ENCODE measurements around the gene PRF1.
"Not testable (repeated sequence)": the region's sequence is repeated elsewhere in the genome, so short reads cannot be mapped to it uniquely, and the experiment has no call there.

The PRF1 gene

GRCh38 chr10:70585578-70586169 lies 16.9 kb downstream of the PRF1 start:
- H3K4me3 ChIP-seq (ENCODE audit: low read length), result no peak overlapping the region
- no peak for DNase-seq (ENCODE audit: low read depth)
- no peak for TF ChIP-seq CTCF (IDR thresholded peaks at IDR 0.05; ENCODE audit: insufficient read depth, low read depth, low read length, missing control alignments)

- H3K4me3 ChIP-seq (ENCODE audit: low read length), result no peak overlapping the region
- DNase-seq (ENCODE audit: low read depth), result no peak
- no peak for TF ChIP-seq CTCF (IDR thresholded peaks at IDR 0.05; ENCODE audit: insufficient read depth, low read depth, low read length, missing control alignments)
These were observed 17.5 kb downstream of the PRF1 start for GRCh38 chr10:70584909-70585544.

- TF ChIP-seq CTCF (IDR thresholded peaks at IDR 0.05; ENCODE audit: insufficient read depth, low read depth, low read length, missing control alignments), result no peak
- H3K4me3 ChIP-seq (ENCODE audit: low read length), result no peak overlapping the region
- no peak for DNase-seq (ENCODE audit: low read depth)
These were observed 18.2 kb downstream of the PRF1 start for GRCh38 chr10:70584366-70584765.

- H3K4me3 ChIP-seq (ENCODE audit: low read length), result no peak overlapping the region
- TF ChIP-seq CTCF (IDR thresholded peaks at IDR 0.05; ENCODE audit: insufficient read depth, low read depth, low read length, missing control alignments), result no peak
- no peak for DNase-seq (ENCODE audit: low read depth)
These were observed 18.9 kb downstream of the PRF1 start for GRCh38 chr10:70583669-70584037.

- no peak for TF ChIP-seq CTCF (IDR thresholded peaks at IDR 0.05; ENCODE audit: insufficient read depth, low read depth, low read length, missing control alignments)
- DNase-seq (ENCODE audit: low read depth), result no peak
- no peak overlapping the region for H3K4me3 ChIP-seq (ENCODE audit: low read length)
These were observed 19.5 kb downstream of the PRF1 start for GRCh38 chr10:70582793-70583668.

- DNase-seq (ENCODE audit: low read depth); H3K4me3 ChIP-seq (ENCODE audit: low read length): not testable (repeated sequence)
These were observed 21.4 kb downstream of the PRF1 start for GRCh38 chr10:70581176-70581575.

GRCh38 chr10:70579234-70580002 lies 23.1 kb downstream of the PRF1 start:
- H3K4me3 ChIP-seq (ENCODE audit: low read length), result no peak overlapping the region
- no peak for DNase-seq (ENCODE audit: low read depth)

More at GRCh38 chr10:70579234-70580002, 23.1 kb downstream of the PRF1 start:
- TF ChIP-seq CTCF (IDR thresholded peaks at IDR 0.05; ENCODE audit: insufficient read depth, low read depth, low read length, missing control alignments), result no peak
